Neural progenitor cell (in vitro differentiated cells): ENCODE results near the gene TOMM7. TPM values are rescaled to one million over a fixed set of nuclear protein-coding genes. Genes with fewer than 3 reads are reported as not detected.
A peak's percentile ranks its signal among the peaks of the same experiment; 100 is the strongest.
"Not testable (repeated sequence)": the region's sequence is repeated elsewhere in the genome, so short reads cannot be mapped to it uniquely, and the experiment has no call there.

Source experiments
- DNase-seq: peaks from one replicate; pipeline ENCODE4 v3.0.0-alpha.2; 2016; ENCODE audit warnings: low spot score
- H2AFZ ChIP-seq: fragments of 200-600 bp; sonication (generic); replicated peaks from 2 replicates; pipeline ENCODE4 v1.6.1; 2016; ENCODE audit warnings: antibody characterized with exemption
- H3F3A ChIP-seq: fragments of 200-600 bp; sonication (generic); 2 replicates; pipeline ENCODE4 v1.6.1; 2016; ENCODE audit warnings: antibody characterized with exemption, low read depth
- H3K27ac ChIP-seq: fragments of 200-600 bp; sonication (generic); 2 replicates; pipeline ENCODE4 v1.5.1; 2016; ENCODE audit warnings: mild to moderate bottlenecking
- H3K27me3 ChIP-seq: fragments of 200-600 bp; sonication (generic); 2 replicates; pipeline ENCODE4 v1.6.1; 2016; ENCODE audit warnings: mild to moderate bottlenecking, moderate library complexity
- H3K36me3 ChIP-seq: fragments of 200-600 bp; sonication (generic); 2 replicates; pipeline ENCODE4 v1.5.1; 2016
- H3K4me1 ChIP-seq: fragments of 200-600 bp; sonication (generic); 2 replicates; pipeline ENCODE4 v1.6.1; 2016; ENCODE audit warnings: mixed run types
- H3K4me2 ChIP-seq: fragments of 200-600 bp; sonication (generic); 2 replicates; pipeline ENCODE4 v1.6.1; 2016
- H3K4me3 ChIP-seq: fragments of 200-600 bp; sonication (generic); 2 replicates; pipeline ENCODE4 v1.5.1; 2016
- H3K79me2 ChIP-seq: fragments of 200-600 bp; sonication (generic); 2 replicates; pipeline ENCODE4 v1.6.1; 2016; ENCODE audit warnings: low read depth
- H3K9ac ChIP-seq: fragments of 200-600 bp; sonication (generic); 2 replicates; pipeline ENCODE4 v1.6.1; 2016
- H3K9me3 ChIP-seq: fragments of 200-600 bp; sonication (generic); 2 replicates; pipeline ENCODE4 v1.5.1; 2016; ENCODE audit warnings: low read depth
- H4K20me1 ChIP-seq: fragments of 200-600 bp; sonication (generic); 2 replicates; pipeline ENCODE4 v1.6.1; 2016; ENCODE audit warnings: low read depth
- H3K27ac Mint-ChIP-seq: 3 replicates; pipeline ENCODE4 v1.8.0; 2021; ENCODE audit warnings: mixed read lengths
- H3K27me3 Mint-ChIP-seq: 2 replicates; pipeline ENCODE4 v1.8.0; 2022; ENCODE audit warnings: low read depth, mild to moderate bottlenecking, inconsistent platforms, moderate library complexity, mixed read lengths; ENCODE audit not compliant: insufficient read depth
- H3K36me3 Mint-ChIP-seq: 3 replicates; pipeline ENCODE4 v1.8.0; 2021; ENCODE audit warnings: mixed read lengths
- H3K4me1 Mint-ChIP-seq: 3 replicates; pipeline ENCODE4 v1.8.0; 2021; ENCODE audit warnings: mixed read lengths
- H3K4me3 Mint-ChIP-seq: 3 replicates; pipeline ENCODE4 v1.8.0; 2021; ENCODE audit warnings: mild to moderate bottlenecking, moderate library complexity, mixed read lengths
- H3K9me3 Mint-ChIP-seq: 3 replicates; pipeline ENCODE4 v1.8.0; 2020; ENCODE audit warnings: mixed read lengths
- EZH2 ChIP-seq: fragments of 200-600 bp; sonication (generic); IDR thresholded peaks from 2 replicates; pipeline ENCODE4 v1.6.1; 2017; ENCODE audit warnings: antibody characterized with exemption, mild to moderate bottlenecking, moderate library complexity
- EZH2phosphoT487 ChIP-seq: fragments of 200-600 bp; sonication (generic); IDR thresholded peaks from 2 replicates; pipeline ENCODE4 v1.6.1; 2017; ENCODE audit warnings: antibody characterized with exemption
- total RNA-seq: library from RNA; depleted of rRNA; stranded (reverse); fragments of >200 nt; gene quantifications from 2 replicates; pipeline ENCODE4 v1.2.3, GENCODE V29; 2015; ENCODE audit warnings: low replicate concordance
- TF ChIP-seq, protein P1 (sequence below): fragments of 200-600 bp; sonication (generic); IDR thresholded peaks from 2 replicates; pipeline ENCODE4 v1.5.1; 2017; ENCODE audit warnings: antibody characterized with exemption, mild to moderate bottlenecking

TOMM7 gene
- total RNA-seq, 1 donor from 2014 or later, result 89.9 TPM

DNA sequence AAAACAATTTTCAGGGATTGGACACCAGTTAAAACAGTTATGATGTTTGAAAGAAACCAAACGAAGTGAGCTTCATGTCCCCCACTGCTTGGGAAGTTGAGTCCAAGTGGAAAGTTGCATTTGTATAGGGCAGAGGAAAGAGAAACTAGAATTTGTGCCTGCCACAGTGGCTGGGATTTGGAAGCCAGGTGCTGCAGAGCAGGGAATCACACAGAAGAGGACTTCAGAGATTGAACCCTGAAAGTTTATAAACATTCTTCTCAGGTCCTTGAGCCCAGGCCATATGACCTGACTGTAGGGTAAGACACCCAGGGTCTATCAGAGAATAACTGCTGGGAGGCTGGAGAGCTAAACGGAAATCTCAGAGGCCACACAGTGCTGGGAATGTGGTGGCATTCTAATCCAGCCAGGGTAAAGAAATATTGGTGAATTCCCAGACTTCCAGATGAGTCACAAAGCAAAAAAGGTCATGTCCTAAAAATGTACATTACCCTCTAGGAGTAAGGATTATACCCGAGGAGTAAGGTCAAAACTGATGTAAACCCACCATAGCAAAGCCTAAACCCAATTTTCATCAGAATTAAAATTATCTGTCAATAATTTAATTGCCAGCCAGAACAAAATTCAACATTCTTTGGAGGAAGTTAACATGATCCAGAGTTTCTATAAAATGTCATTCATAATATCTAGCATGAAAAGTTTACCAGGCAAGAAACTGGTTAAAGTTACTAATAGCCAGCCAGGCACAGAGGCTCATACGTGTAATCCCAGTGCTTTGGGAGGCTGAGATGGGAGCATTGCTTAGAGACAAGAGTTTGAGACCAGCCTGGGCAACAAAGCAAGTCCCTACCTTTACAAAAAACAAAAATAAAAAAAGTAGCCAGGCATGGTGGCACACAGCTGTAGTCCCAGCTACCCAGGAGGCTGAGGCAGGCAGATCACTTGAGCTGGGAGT lies 31.2 kb downstream of the TOMM7 start:
- H2AFZ ChIP-seq, result no peak overlapping the region
- no peak overlapping the region for H3K27ac ChIP-seq
- H3K4me2 ChIP-seq, result no peak overlapping the region
- no peak overlapping the region for H3K4me3 ChIP-seq
- no peak for DNase-seq
- no peaks in the 10 kb centered on the region for H3K4me1 Mint-ChIP-seq
- H3K36me3 Mint-ChIP-seq, result no peaks in the 10 kb centered on the region
- no peaks in the 10 kb centered on the region for H3F3A ChIP-seq
- no peaks in the 10 kb centered on the region for H3K36me3 ChIP-seq
- H3K27me3 Mint-ChIP-seq, result no peaks in the 10 kb centered on the region
- no peaks in the 10 kb centered on the region for H3K9me3 Mint-ChIP-seq
- H3K79me2 ChIP-seq, result no peaks in the 10 kb centered on the region
- no peaks in the 10 kb centered on the region for H4K20me1 ChIP-seq
- H3K27ac Mint-ChIP-seq, result no peak overlapping the region
- H3K9ac ChIP-seq, result no peak overlapping the region
- no peaks in the 10 kb centered on the region for H3K9me3 ChIP-seq
- no peaks in the 10 kb centered on the region for H3K27me3 ChIP-seq
- TF ChIP-seq EZH2phosphoT487, result no peak
- TF ChIP-seq, protein P1, sequence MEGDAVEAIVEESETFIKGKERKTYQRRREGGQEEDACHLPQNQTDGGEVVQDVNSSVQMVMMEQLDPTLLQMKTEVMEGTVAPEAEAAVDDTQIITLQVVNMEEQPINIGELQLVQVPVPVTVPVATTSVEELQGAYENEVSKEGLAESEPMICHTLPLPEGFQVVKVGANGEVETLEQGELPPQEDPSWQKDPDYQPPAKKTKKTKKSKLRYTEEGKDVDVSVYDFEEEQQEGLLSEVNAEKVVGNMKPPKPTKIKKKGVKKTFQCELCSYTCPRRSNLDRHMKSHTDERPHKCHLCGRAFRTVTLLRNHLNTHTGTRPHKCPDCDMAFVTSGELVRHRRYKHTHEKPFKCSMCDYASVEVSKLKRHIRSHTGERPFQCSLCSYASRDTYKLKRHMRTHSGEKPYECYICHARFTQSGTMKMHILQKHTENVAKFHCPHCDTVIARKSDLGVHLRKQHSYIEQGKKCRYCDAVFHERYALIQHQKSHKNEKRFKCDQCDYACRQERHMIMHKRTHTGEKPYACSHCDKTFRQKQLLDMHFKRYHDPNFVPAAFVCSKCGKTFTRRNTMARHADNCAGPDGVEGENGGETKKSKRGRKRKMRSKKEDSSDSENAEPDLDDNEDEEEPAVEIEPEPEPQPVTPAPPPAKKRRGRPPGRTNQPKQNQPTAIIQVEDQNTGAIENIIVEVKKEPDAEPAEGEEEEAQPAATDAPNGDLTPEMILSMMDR, result no peak
- TF ChIP-seq EZH2, result no peak
- H3K4me1 ChIP-seq, result peaks cover 2% of the 10 kb centered on the region
- no peak overlapping the region for H3K4me3 Mint-ChIP-seq

DNA sequence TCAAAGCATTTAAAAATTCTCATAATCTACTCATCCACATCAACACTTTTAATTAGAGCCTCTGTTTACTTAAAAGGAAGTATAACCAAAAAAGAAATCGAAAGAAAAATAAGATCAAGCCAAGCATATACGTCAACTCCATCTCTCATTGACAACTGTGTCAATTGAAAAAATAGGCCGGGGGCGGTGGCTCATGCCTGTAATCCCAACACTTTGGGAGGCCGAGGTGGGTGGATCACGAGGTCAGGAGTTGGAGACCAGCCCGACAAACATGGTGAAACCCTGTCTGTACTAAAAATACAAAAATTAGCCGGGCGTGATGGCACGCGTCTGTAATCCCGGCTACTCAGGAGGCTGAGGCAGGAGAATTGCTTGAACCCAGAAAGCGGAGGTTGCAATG lies 32.0 kb downstream of the TOMM7 start:
- not testable (repeated sequence) for H3K9ac ChIP-seq, H3K9me3 Mint-ChIP-seq, H3K4me3 Mint-ChIP-seq, H3K36me3 ChIP-seq, DNase-seq, H3K27me3 ChIP-seq, H3K4me1 Mint-ChIP-seq, H3K79me2 ChIP-seq, H3K36me3 Mint-ChIP-seq, H3K9me3 ChIP-seq, H3K4me2 ChIP-seq, H3K27ac Mint-ChIP-seq, H4K20me1 ChIP-seq, H2AFZ ChIP-seq, H3K27ac ChIP-seq, H3K27me3 Mint-ChIP-seq, H3F3A ChIP-seq, H3K4me3 ChIP-seq
- peaks cover 11% of the 10 kb centered on the region for H3K4me1 ChIP-seq

DNA sequence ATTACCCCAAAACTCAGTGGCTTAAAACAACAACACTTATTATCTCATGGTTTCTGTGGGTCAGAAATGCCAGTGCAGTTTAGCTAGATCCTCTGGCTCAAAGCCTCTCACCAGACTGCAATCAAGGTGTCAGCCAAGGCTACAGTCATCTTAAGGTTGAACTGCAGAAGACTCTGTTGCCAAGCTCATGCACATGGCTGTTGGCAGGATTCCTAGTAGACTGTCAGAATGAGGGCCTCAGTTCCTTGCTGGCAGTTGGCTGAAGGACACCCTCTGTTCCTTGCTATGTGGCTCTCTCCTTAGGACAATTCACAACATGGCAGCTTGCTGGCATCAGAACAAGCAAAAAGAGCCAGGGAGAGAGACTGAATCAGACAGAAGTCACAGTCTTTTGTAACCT lies 34.7 kb downstream of the TOMM7 start:
- Histone ChIP-seq H3K9me3 (no peaks in the 10 kb centered on the region), H3K4me2 (no peak overlapping the region), H3F3A (no peaks in the 10 kb centered on the region), H3K9ac (no peak overlapping the region), H2AFZ (no peak overlapping the region), H3K27ac (no peak overlapping the region), H4K20me1 (no peaks in the 10 kb centered on the region), H3K4me3 (no peak overlapping the region), H3K79me2 (no peaks in the 10 kb centered on the region), H3K4me1 (peaks cover 12% of the 10 kb centered on the region), H3K27me3 (no peaks in the 10 kb centered on the region), H3K36me3 (no peaks in the 10 kb centered on the region)
- Mint-ChIP-seq H3K4me1 (no peaks in the 10 kb centered on the region), H3K4me3 (no peak overlapping the region), H3K36me3 (no peaks in the 10 kb centered on the region), H3K27me3 (no peaks in the 10 kb centered on the region), H3K9me3 (no peaks in the 10 kb centered on the region), H3K27ac (no peak overlapping the region)
- TF ChIP-seq, protein P1, result no peak
- TF ChIP-seq EZH2phosphoT487 (no peak), EZH2 (no peak)
- DNase-seq, result no peak

DNA sequence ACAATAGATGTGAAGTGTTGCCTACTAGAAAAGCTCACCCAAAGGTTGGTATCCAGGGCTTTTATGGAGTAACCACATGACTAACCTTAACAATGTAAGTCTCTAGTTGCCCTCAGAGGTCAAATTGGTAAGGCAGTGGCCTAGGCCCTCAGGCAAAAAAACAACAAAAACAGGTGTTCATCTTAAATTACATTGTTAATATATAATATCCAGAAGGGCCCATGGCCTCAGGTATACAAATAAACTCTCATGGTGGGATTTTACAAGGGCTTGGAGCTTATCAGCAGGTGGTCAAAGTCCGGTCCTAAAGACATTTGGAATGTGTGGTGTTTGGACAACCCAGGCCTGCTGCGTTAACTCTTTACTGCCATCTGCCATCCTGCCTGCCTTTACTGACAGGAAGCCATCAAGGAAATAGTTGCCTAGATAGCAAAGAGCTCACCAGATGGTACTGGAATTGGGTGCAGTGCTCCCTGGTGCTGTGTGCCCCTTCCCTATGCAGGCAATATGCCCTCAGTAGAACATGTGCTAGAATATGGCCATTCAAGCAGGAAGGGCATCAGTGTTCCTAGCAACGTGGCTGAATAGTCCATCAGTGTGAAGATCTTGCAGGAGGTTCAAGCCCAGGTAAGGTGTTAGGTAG lies 36.2 kb downstream of the TOMM7 start:
- H3K4me2 ChIP-seq, result no peak overlapping the region
- H2AFZ ChIP-seq, result peak overlapping the region; percentile 28
- H3K9ac ChIP-seq, result no peak overlapping the region
- Mint-ChIP-seq H3K4me1 (no peaks in the 10 kb centered on the region), H3K27me3 (no peaks in the 10 kb centered on the region), H3K36me3 (no peaks in the 10 kb centered on the region), H3K4me3 (no peak overlapping the region), H3K9me3 (no peaks in the 10 kb centered on the region), H3K27ac (no peak overlapping the region)
- H3K9me3 ChIP-seq, result no peaks in the 10 kb centered on the region
- no peak overlapping the region for H3K27ac ChIP-seq
- TF ChIP-seq EZH2 (no peak), EZH2phosphoT487 (no peak)
- TF ChIP-seq, protein P1, result no peak
- DNase-seq, result peak; percentile 20
- no peak overlapping the region for H3K4me3 ChIP-seq
- H3K4me1 ChIP-seq, result peaks cover 12% of the 10 kb centered on the region
- no peaks in the 10 kb centered on the region for H3K27me3 ChIP-seq
- no peaks in the 10 kb centered on the region for H3K79me2 ChIP-seq
- no peaks in the 10 kb centered on the region for H4K20me1 ChIP-seq
- H3F3A ChIP-seq, result no peaks in the 10 kb centered on the region
- H3K36me3 ChIP-seq, result no peaks in the 10 kb centered on the region
